ENCODE measurements around the gene PRKG2. TPM values are rescaled to one million over a fixed set of nuclear protein-coding genes. Genes with fewer than 3 reads are reported as not detected.

PRKG2 gene
- total RNA-seq = under 1 TPM; 0.27 to 0.39 TPM
- polyA plus RNA-seq (2013, experiment 1 of 2) = 3.1 TPM
- 1.3 TPM for polyA plus RNA-seq (2013, experiment 2 of 2)
- total RNA-seq = 0 to 13.1 (median 1.6) reads per million in 172 experiments

- H3K27ac ChIP-seq (ENCODE audit: low read depth in 1 of 2, low read length in 2 of 2) = no peak within 1 kb of the TSS
- peaks cover 31 to 33% of the 10 kb centered on the region in 2 experiments for H3K27me3 ChIP-seq (ENCODE audit: control insufficient read depth in 1 of 2, insufficient read depth in 2 of 2, low read length in 2 of 2)
- intact Hi-C loops (cut with DNase I, micrococcal nuclease) = no loop called here
- DNase-seq (no peak), ATAC-seq (ENCODE audit: poor library complexity) (no peak)
- H3K4me3 Mint-ChIP-seq = peak within 1 kb of the TSS; percentile 22
- no peak within 1 kb of the TSS for H3K27ac Mint-ChIP-seq
- POLR2A ChIA-PET = no interaction called here
- H3K36me3 Mint-ChIP-seq (ENCODE audit: low read depth) = no peaks in the 10 kb centered on the region
- H3K9me3 ChIP-seq (ENCODE audit: control insufficient read depth in 1 of 2, insufficient read depth in 1 of 2, low read length in 2 of 2) = peaks cover 0 to 6% of the 10 kb centered on the region in 2 experiments
- H3K27me3 Mint-ChIP-seq = peaks cover 58% of the 10 kb centered on the region
- no peaks in the 10 kb centered on the region for H3K36me3 ChIP-seq (ENCODE audit: insufficient read depth, low read length)
- H3K4me3 ChIP-seq (ENCODE audit: low read length) = peak within 1 kb of the TSS; percentile 7
- no peak for TF ChIP-seq CTCF (IDR thresholded peaks at IDR 0.05)
- H3K4me1 ChIP-seq (ENCODE audit: insufficient read depth, low read length) = peaks cover 5% of the 10 kb centered on the region
- CTCF ChIA-PET = no interaction called here
- peaks cover 6% of the 10 kb centered on the region for H3K4me1 Mint-ChIP-seq (ENCODE audit: low read depth)
- no peaks in the 10 kb centered on the region for H3K9me3 Mint-ChIP-seq
These were observed at the start of gene PRKG2 for GRCh38 chr4:81214881-81215868. Gene PRKG2 (minus strand): TSS chr4:81215222. CDS start chr4:81205047, 10,175 bp downstream.

- TF ChIP-seq CTCF (IDR thresholded peaks at IDR 0.05) = no peak
- DNase-seq = no peak
- Histone ChIP-seq H3K4me3 (ENCODE audit: low read length) (no peak overlapping the region), H3K9me3 (ENCODE audit: control insufficient read depth in 1 of 2, insufficient read depth in 1 of 2, low read length in 2 of 2) (peaks cover 0 to 3% of the 10 kb centered on the region in 2 experiments), H3K27ac (ENCODE audit: low read depth in 1 of 2, low read length in 2 of 2) (no peak overlapping the region), H3K27me3 (ENCODE audit: control insufficient read depth in 1 of 2, insufficient read depth in 2 of 2, low read length in 2 of 2) (peaks cover 0 to 3% of the 10 kb centered on the region in 2 experiments), H3K4me1 (ENCODE audit: insufficient read depth, low read length) (no peaks in the 10 kb centered on the region), H3K36me3 (ENCODE audit: insufficient read depth, low read length) (no peaks in the 10 kb centered on the region)
- CTCF ChIA-PET = no interaction called here
- no peak overlapping the region for H3K27ac Mint-ChIP-seq
- intact Hi-C loops (cut with DNase I, micrococcal nuclease) = no loop called here
- no peaks in the 10 kb centered on the region for H3K9me3 Mint-ChIP-seq
- H3K27me3 Mint-ChIP-seq = no peaks in the 10 kb centered on the region
- ATAC-seq (ENCODE audit: poor library complexity) = no peak
- POLR2A ChIA-PET = no interaction called here
- H3K36me3 Mint-ChIP-seq (ENCODE audit: low read depth) = no peaks in the 10 kb centered on the region
- H3K4me3 Mint-ChIP-seq = no peak overlapping the region
- H3K4me1 Mint-ChIP-seq (ENCODE audit: low read depth) = no peaks in the 10 kb centered on the region
These were observed 45.5 kb upstream of the PRKG2 start for GRCh38 chr4:81260443-81261101.

- Mint-ChIP-seq H3K4me1 (ENCODE audit: low read depth) (no peaks in the 10 kb centered on the region), H3K9me3 (no peaks in the 10 kb centered on the region), H3K27me3 (no peaks in the 10 kb centered on the region), H3K27ac (no peak overlapping the region), H3K4me3 (no peak overlapping the region), H3K36me3 (ENCODE audit: low read depth) (no peaks in the 10 kb centered on the region)
- no peak for TF ChIP-seq CTCF (IDR thresholded peaks at IDR 0.05)
- H3K4me1 ChIP-seq (ENCODE audit: insufficient read depth, low read length) = no peaks in the 10 kb centered on the region
- H3K27me3 ChIP-seq (ENCODE audit: control insufficient read depth in 1 of 2, insufficient read depth in 2 of 2, low read length in 2 of 2) = peaks cover 0 to 3% of the 10 kb centered on the region in 2 experiments
- no peak for DNase-seq
- intact Hi-C loops (cut with DNase I, micrococcal nuclease) = loop anchor here in 1 of 2 experiments (5.0 kb wide), 1 partner anchor 172 kb away; no protein-coding TSS in a partner anchor
- H3K4me3 ChIP-seq (ENCODE audit: low read length) = no peak overlapping the region
- peaks cover 0 to 3% of the 10 kb centered on the region in 2 experiments for H3K9me3 ChIP-seq (ENCODE audit: control insufficient read depth in 1 of 2, insufficient read depth in 1 of 2, low read length in 2 of 2)
- no peak for ATAC-seq (ENCODE audit: poor library complexity)
- H3K27ac ChIP-seq (ENCODE audit: low read depth in 1 of 2, low read length in 2 of 2) = no peak overlapping the region
- ChIA-PET POLR2A (no interaction called here), CTCF (no interaction called here)
- H3K36me3 ChIP-seq (ENCODE audit: insufficient read depth, low read length) = no peaks in the 10 kb centered on the region
These were observed 44.0 kb upstream of the PRKG2 start for GRCh38 chr4:81258841-81259550.
